ENCODE data around the gene GYPE.
"Not testable (repeated sequence)": the region's sequence is repeated elsewhere in the genome, so short reads cannot be mapped to it uniquely, and the experiment has no call there.

DNA sequence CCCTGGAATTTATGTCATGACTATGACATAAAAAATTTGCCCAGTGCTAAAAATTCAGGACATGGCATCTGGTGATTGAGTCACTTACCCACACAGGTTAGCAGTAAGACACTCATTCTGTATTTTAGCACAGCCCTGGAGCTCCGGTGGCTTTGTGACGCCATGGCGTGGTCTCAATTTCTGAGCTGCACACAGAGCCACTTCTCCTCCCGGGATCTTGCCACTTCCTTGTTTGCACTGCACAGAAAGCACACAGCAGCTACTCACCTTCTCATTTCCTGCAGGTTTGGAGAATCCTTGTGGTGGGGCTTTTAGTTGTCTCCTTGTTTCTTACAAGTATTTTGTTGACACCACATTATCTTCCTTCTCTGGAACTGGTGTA lies 76.1 kb downstream of the GYPE start:
- not testable (repeated sequence) for TF ChIP-seq POLR2AphosphoS5, EP300, POLR2A (IDR thresholded peaks at IDR 0.05)

Data from sigmoid colon (tissue), 4 donors.